ENCODE measurements around the gene ZNF324. TPM values are rescaled to one million over a fixed set of nuclear protein-coding genes. Genes with fewer than 3 reads are reported as not detected.
"Not testable (repeated sequence)": the region's sequence is repeated elsewhere in the genome, so short reads cannot be mapped to it uniquely, and the experiment has no call there.

The ZNF324 gene
- total RNA-seq, 1 experiment from 2014 or later, result 8.1 TPM

- CTCF ChIA-PET, result no interaction called here
- H3K4me1 ChIP-seq (replicated peaks; ENCODE audit: insufficient read depth), result peaks cover 5% of the 10 kb centered on the region; the same call in 1 of the 2 replicates
- intact Hi-C loops (cut with micrococcal nuclease; ENCODE audit: unreplicated experiment), result no loop called here
Measured at GRCh38 chr19:58482372-58482771, 15.5 kb downstream of the ZNF324 start.

DNA sequence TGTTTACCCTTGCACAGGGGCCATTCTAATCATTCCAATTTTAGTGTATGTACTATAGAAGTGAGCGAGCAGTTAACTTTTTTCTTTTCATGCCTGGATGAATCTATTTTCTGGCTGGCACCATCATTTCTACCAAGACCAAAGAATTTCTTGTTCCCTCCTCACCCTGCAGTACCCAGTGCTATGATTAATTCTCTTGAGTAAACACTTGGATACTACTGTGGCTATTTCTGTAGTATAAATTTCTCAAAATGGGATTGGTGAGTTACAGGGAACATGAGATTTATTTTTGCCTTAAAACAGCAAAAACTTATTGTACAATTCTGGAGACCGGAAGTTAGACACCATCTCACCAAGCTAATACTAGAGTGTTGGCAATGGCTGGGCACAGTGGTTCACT is 16.9 kb downstream of the ZNF324 start:
- no TSS peak for BruUV-seq (replicated peaks)
- POLR2A ChIA-PET (ENCODE audit: unreplicated experiment), result no interaction called here

More at GRCh38 chr19:58482372-58482771, 15.5 kb downstream of the ZNF324 start:
- Histone ChIP-seq H2AFZ (no peak overlapping the region), H3K79me2 (ENCODE audit: low read depth) (no peaks in the 10 kb centered on the region), H3K36me3 (ENCODE audit: low read depth) (no peaks in the 10 kb centered on the region), H3K9me2 (ENCODE audit: insufficient read depth) (no peaks in the 10 kb centered on the region), H3K4me3 (no peak overlapping the region), H3K4me2 (no peak overlapping the region), H3K27ac (no peak overlapping the region), H3K27me3 (ENCODE audit: insufficient read depth, low read depth) (no peaks in the 10 kb centered on the region), H3K9me3 (ENCODE audit: insufficient read depth, low read depth) (no peaks in the 10 kb centered on the region), H4K20me1 (ENCODE audit: insufficient read depth) (no peaks in the 10 kb centered on the region), H3F3A (ENCODE audit: insufficient read depth, low read depth) (no peaks in the 10 kb centered on the region)
- POLR2A ChIA-PET (ENCODE audit: unreplicated experiment), result no interaction called here
- TF ChIP-seq EZH2 (IDR thresholded peaks at IDR 0.05; ENCODE audit: low read depth), result no peak
- no peak for TF ChIP-seq CTCF (conservative IDR thresholded peaks at IDR 0.05)
- BruUV-seq (replicated peaks), result no TSS peak
- DNase-seq, result no peak

DNA sequence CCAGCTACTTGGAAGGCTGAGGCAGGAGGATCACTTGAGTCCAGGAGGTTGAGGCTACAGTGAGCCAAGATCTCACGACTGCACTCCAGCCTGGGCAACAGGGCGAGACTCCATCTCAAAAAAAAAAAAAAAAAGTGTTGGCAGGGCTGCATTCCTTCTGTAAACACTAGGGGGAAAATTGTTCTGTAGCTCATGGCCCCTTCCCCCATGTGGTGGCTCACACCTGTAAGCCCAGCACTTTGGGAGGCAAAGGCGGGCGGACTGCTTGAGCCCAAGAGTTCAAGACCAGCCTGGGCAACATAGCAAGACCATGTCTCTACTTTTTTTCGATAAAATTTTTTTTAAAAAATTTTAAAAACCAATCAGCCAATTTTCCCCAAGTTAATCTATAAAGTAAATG is 17.5 kb downstream of the ZNF324 start:
- H3K4me3 ChIP-seq; DNase-seq; H2AFZ ChIP-seq; H3K4me2 ChIP-seq; H3K27ac ChIP-seq; H3K9me2 ChIP-seq (ENCODE audit: insufficient read depth); H3K9me3 ChIP-seq (ENCODE audit: insufficient read depth, low read depth); H3K27me3 ChIP-seq (ENCODE audit: insufficient read depth, low read depth); H3F3A ChIP-seq (ENCODE audit: insufficient read depth, low read depth); H4K20me1 ChIP-seq (ENCODE audit: insufficient read depth); BruUV-seq (replicated peaks); H3K4me1 ChIP-seq (replicated peaks; ENCODE audit: insufficient read depth); H3K79me2 ChIP-seq (ENCODE audit: low read depth); CTCF ChIA-PET; H3K36me3 ChIP-seq (ENCODE audit: low read depth); intact Hi-C loops (cut with micrococcal nuclease; ENCODE audit: unreplicated experiment): not testable (repeated sequence)
- POLR2A ChIA-PET (ENCODE audit: unreplicated experiment), result interaction anchor here (0.6 kb wide), 1 partner anchor 35 kb away, joined by 3 read pairs; the partner anchor contains the start of gene ZBTB45

More for the DNA sequence above, 16.9 kb downstream of the ZNF324 start:
- Histone ChIP-seq H3K36me3 (ENCODE audit: low read depth) (no peaks in the 10 kb centered on the region), H3K79me2 (ENCODE audit: low read depth) (no peaks in the 10 kb centered on the region), H3K9me2 (ENCODE audit: insufficient read depth) (no peaks in the 10 kb centered on the region), H3K4me1 (replicated peaks; ENCODE audit: insufficient read depth) (peaks cover 5% of the 10 kb centered on the region; the same call in 1 of the 2 replicates), H3K27me3 (ENCODE audit: insufficient read depth, low read depth) (no peaks in the 10 kb centered on the region), H3K27ac (no peak overlapping the region), H4K20me1 (ENCODE audit: insufficient read depth) (no peaks in the 10 kb centered on the region), H3K9me3 (ENCODE audit: insufficient read depth, low read depth) (no peaks in the 10 kb centered on the region), H3K4me2 (no peak overlapping the region), H2AFZ (no peak overlapping the region), H3K4me3 (no peak overlapping the region), H3F3A (ENCODE audit: insufficient read depth, low read depth) (no peaks in the 10 kb centered on the region)
- TF ChIP-seq EZH2 (IDR thresholded peaks at IDR 0.05; ENCODE audit: low read depth) (no peak), CTCF (conservative IDR thresholded peaks at IDR 0.05) (no peak)
- CTCF ChIA-PET, result no interaction called here
- DNase-seq, result no peak
- intact Hi-C loops (cut with micrococcal nuclease; ENCODE audit: unreplicated experiment), result no loop called here

- intact Hi-C loops (cut with micrococcal nuclease; ENCODE audit: unreplicated experiment), result no loop called here
- TF ChIP-seq EZH2 (IDR thresholded peaks at IDR 0.05; ENCODE audit: low read depth), result no peak
- TF ChIP-seq CTCF (conservative IDR thresholded peaks at IDR 0.05), result no peak
- Histone ChIP-seq H3K9me2 (ENCODE audit: insufficient read depth) (no peaks in the 10 kb centered on the region), H4K20me1 (ENCODE audit: insufficient read depth) (no peaks in the 10 kb centered on the region), H2AFZ (no peak overlapping the region), H3K27me3 (ENCODE audit: insufficient read depth, low read depth) (no peaks in the 10 kb centered on the region), H3F3A (ENCODE audit: insufficient read depth, low read depth) (no peaks in the 10 kb centered on the region), H3K27ac (no peak overlapping the region), H3K4me1 (replicated peaks; ENCODE audit: insufficient read depth) (no peaks in the 10 kb centered on the region), H3K4me3 (no peak overlapping the region), H3K36me3 (ENCODE audit: low read depth) (no peaks in the 10 kb centered on the region), H3K9me3 (ENCODE audit: insufficient read depth, low read depth) (no peaks in the 10 kb centered on the region), H3K79me2 (ENCODE audit: low read depth) (no peaks in the 10 kb centered on the region), H3K4me2 (no peak overlapping the region)
- POLR2A ChIA-PET (ENCODE audit: unreplicated experiment), result no interaction called here
- no peak for DNase-seq
- CTCF ChIA-PET, result no interaction called here
- BruUV-seq (replicated peaks), result no TSS peak
Measured at GRCh38 chr19:58491393-58491792, 24.5 kb downstream of the ZNF324 start.

Data from PC-9 (cell line).